ENCODE results near the gene GFER. TPM values are rescaled to one million over a fixed set of nuclear protein-coding genes. Genes with fewer than 3 reads are reported as not detected.

Gene GFER
- total RNA-seq, 1 experiment from 2014 or later = 58.5 TPM

DNA sequence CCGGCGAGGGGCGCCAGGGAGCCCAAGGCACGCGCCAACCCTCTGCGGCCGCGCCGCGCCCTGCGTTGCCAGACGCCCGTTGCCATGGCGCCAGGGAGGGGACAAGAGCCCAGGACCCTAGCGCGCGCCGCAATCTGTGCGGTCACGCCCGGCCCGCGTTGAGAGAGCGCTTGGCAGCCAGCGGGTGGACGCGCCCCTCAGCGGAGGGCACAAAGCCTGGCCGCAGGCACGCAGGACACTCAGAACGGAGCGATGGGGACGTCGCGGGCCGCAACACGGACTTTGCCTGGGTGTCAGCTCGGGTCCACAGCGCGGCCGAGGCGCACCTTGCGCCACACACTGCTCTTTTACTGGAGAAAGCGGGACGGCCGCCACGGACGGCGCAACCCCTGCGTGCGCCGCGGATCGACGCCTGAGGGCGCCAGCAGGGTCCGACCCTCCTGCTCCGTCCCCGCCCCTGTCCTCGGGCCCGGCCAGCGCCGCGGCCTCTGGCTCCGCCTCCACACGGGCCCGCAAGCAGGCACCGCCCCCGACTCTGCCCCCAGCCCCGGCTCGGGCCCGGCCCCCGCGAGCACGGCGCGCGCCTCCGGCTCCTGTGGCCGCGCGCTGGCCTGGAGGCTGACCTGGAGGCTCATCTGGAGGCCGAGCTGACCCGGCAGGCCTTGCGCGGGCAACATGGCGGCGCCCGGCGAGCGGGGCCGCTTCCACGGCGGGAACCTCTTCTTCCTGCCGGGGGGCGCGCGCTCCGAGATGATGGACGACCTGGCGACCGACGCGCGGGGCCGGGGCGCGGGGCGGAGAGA, at the start of gene GFER (continued):
- TF ChIP-seq, protein P1, sequence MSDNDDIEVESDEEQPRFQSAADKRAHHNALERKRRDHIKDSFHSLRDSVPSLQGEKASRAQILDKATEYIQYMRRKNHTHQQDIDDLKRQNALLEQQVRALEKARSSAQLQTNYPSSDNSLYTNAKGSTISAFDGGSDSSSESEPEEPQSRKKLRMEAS (CRISPR knock-in tag; IDR thresholded peaks at IDR 0.05) = peak; percentile 83
- TF ChIP-seq SOX15 (CRISPR knock-in tag; IDR thresholded peaks at IDR 0.05) = no peak
- TF ChIP-seq, protein P2, sequence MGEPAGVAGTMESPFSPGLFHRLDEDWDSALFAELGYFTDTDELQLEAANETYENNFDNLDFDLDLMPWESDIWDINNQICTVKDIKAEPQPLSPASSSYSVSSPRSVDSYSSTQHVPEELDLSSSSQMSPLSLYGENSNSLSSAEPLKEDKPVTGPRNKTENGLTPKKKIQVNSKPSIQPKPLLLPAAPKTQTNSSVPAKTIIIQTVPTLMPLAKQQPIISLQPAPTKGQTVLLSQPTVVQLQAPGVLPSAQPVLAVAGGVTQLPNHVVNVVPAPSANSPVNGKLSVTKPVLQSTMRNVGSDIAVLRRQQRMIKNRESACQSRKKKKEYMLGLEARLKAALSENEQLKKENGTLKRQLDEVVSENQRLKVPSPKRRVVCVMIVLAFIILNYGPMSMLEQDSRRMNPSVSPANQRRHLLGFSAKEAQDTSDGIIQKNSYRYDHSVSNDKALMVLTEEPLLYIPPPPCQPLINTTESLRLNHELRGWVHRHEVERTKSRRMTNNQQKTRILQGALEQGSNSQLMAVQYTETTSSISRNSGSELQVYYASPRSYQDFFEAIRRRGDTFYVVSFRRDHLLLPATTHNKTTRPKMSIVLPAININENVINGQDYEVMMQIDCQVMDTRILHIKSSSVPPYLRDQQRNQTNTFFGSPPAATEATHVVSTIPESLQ (CRISPR knock-in tag; IDR thresholded peaks at IDR 0.05) = no peak
- TF ChIP-seq ESRRA (CRISPR knock-in tag; IDR thresholded peaks at IDR 0.05; ENCODE audit: borderline replicate concordance) = peak; percentile 81; the same call in 1 of the 2 replicates
- peak; percentile 82 for TF ChIP-seq FOXK1 (CRISPR knock-in tag; IDR thresholded peaks at IDR 0.05)
- TF ChIP-seq, protein P3, sequence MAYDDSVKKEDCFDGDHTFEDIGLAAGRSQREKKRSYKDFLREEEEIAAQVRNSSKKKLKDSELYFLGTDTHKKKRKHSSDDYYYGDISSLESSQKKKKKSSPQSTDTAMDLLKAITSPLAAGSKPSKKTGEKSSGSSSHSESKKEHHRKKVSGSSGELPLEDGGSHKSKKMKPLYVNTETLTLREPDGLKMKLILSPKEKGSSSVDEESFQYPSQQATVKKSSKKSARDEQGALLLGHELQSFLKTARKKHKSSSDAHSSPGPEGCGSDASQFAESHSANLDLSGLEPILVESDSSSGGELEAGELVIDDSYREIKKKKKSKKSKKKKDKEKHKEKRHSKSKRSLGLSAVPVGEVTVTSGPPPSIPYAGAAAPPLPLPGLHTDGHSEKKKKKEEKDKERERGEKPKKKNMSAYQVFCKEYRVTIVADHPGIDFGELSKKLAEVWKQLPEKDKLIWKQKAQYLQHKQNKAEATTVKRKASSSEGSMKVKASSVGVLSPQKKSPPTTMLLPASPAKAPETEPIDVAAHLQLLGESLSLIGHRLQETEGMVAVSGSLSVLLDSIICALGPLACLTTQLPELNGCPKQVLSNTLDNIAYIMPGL (CRISPR knock-in tag; IDR thresholded peaks at IDR 0.05) = peak; percentile 72; the same call in 1 of the 2 replicates
- no peak for TF ChIP-seq GTF2I (CRISPR knock-in tag; conservative IDR thresholded peaks at IDR 0.05)
- TF ChIP-seq, protein P4, sequence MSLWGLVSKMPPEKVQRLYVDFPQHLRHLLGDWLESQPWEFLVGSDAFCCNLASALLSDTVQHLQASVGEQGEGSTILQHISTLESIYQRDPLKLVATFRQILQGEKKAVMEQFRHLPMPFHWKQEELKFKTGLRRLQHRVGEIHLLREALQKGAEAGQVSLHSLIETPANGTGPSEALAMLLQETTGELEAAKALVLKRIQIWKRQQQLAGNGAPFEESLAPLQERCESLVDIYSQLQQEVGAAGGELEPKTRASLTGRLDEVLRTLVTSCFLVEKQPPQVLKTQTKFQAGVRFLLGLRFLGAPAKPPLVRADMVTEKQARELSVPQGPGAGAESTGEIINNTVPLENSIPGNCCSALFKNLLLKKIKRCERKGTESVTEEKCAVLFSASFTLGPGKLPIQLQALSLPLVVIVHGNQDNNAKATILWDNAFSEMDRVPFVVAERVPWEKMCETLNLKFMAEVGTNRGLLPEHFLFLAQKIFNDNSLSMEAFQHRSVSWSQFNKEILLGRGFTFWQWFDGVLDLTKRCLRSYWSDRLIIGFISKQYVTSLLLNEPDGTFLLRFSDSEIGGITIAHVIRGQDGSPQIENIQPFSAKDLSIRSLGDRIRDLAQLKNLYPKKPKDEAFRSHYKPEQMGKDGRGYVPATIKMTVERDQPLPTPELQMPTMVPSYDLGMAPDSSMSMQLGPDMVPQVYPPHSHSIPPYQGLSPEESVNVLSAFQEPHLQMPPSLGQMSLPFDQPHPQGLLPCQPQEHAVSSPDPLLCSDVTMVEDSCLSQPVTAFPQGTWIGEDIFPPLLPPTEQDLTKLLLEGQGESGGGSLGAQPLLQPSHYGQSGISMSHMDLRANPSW (CRISPR knock-in tag; conservative IDR thresholded peaks at IDR 0.05; ENCODE audit: low read depth) = no peak
- no peak; the same call in 1 of the 2 replicates for TF ChIP-seq TCF7 (CRISPR knock-in tag; IDR thresholded peaks at IDR 0.05; ENCODE audit: low read depth)
- TF ChIP-seq ELF4 (CRISPR knock-in tag; IDR thresholded peaks at IDR 0.05; ENCODE audit: low read depth) = no peak
- TF ChIP-seq, protein P5, sequence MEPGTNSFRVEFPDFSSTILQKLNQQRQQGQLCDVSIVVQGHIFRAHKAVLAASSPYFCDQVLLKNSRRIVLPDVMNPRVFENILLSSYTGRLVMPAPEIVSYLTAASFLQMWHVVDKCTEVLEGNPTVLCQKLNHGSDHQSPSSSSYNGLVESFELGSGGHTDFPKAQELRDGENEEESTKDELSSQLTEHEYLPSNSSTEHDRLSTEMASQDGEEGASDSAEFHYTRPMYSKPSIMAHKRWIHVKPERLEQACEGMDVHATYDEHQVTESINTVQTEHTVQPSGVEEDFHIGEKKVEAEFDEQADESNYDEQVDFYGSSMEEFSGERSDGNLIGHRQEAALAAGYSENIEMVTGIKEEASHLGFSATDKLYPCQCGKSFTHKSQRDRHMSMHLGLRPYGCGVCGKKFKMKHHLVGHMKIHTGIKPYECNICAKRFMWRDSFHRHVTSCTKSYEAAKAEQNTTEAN (CRISPR knock-in tag; IDR thresholded peaks at IDR 0.05) = peak; percentile 70
- TF ChIP-seq, protein P6, sequence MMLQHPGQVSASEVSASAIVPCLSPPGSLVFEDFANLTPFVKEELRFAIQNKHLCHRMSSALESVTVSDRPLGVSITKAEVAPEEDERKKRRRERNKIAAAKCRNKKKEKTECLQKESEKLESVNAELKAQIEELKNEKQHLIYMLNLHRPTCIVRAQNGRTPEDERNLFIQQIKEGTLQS (CRISPR knock-in tag; conservative IDR thresholded peaks at IDR 0.05) = no peak
- TF ChIP-seq ZNF416 (CRISPR knock-in tag; IDR thresholded peaks at IDR 0.05) = peak; percentile 52; the same call in 1 of the 2 replicates
- TF ChIP-seq, protein P7, sequence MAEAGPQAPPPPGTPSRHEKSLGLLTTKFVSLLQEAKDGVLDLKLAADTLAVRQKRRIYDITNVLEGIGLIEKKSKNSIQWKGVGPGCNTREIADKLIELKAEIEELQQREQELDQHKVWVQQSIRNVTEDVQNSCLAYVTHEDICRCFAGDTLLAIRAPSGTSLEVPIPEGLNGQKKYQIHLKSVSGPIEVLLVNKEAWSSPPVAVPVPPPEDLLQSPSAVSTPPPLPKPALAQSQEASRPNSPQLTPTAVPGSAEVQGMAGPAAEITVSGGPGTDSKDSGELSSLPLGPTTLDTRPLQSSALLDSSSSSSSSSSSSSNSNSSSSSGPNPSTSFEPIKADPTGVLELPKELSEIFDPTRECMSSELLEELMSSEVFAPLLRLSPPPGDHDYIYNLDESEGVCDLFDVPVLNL (CRISPR knock-in tag; IDR thresholded peaks at IDR 0.05; ENCODE audit: borderline replicate concordance, low read depth) = peak; percentile 81
- TF ChIP-seq, protein P8, sequence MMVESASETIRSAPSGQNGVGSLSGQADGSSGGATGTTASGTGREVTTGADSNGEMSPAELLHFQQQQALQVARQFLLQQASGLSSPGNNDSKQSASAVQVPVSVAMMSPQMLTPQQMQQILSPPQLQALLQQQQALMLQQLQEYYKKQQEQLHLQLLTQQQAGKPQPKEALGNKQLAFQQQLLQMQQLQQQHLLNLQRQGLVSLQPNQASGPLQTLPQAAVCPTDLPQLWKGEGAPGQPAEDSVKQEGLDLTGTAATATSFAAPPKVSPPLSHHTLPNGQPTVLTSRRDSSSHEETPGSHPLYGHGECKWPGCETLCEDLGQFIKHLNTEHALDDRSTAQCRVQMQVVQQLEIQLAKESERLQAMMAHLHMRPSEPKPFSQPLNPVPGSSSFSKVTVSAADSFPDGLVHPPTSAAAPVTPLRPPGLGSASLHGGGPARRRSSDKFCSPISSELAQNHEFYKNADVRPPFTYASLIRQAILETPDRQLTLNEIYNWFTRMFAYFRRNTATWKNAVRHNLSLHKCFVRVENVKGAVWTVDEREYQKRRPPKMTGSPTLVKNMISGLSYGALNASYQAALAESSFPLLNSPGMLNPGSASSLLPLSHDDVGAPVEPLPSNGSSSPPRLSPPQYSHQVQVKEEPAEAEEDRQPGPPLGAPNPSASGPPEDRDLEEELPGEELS (CRISPR knock-in tag; IDR thresholded peaks at IDR 0.05) = peak; percentile 24; the same call in 1 of the 2 replicates
- TF ChIP-seq ZNF671 (CRISPR knock-in tag; IDR thresholded peaks at IDR 0.05) = no peak
- TF ChIP-seq ZNF423 (CRISPR knock-in tag; IDR thresholded peaks at IDR 0.05) = peak; percentile 11; the same call in 1 of the 2 replicates
- TF ChIP-seq ZNF396 (CRISPR knock-in tag; IDR thresholded peaks at IDR 0.05; ENCODE audit: borderline replicate concordance) = no peak
- TF ChIP-seq, protein P9, sequence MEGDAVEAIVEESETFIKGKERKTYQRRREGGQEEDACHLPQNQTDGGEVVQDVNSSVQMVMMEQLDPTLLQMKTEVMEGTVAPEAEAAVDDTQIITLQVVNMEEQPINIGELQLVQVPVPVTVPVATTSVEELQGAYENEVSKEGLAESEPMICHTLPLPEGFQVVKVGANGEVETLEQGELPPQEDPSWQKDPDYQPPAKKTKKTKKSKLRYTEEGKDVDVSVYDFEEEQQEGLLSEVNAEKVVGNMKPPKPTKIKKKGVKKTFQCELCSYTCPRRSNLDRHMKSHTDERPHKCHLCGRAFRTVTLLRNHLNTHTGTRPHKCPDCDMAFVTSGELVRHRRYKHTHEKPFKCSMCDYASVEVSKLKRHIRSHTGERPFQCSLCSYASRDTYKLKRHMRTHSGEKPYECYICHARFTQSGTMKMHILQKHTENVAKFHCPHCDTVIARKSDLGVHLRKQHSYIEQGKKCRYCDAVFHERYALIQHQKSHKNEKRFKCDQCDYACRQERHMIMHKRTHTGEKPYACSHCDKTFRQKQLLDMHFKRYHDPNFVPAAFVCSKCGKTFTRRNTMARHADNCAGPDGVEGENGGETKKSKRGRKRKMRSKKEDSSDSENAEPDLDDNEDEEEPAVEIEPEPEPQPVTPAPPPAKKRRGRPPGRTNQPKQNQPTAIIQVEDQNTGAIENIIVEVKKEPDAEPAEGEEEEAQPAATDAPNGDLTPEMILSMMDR (IDR thresholded peaks at IDR 0.05) = no peak
- TF ChIP-seq, protein P10, sequence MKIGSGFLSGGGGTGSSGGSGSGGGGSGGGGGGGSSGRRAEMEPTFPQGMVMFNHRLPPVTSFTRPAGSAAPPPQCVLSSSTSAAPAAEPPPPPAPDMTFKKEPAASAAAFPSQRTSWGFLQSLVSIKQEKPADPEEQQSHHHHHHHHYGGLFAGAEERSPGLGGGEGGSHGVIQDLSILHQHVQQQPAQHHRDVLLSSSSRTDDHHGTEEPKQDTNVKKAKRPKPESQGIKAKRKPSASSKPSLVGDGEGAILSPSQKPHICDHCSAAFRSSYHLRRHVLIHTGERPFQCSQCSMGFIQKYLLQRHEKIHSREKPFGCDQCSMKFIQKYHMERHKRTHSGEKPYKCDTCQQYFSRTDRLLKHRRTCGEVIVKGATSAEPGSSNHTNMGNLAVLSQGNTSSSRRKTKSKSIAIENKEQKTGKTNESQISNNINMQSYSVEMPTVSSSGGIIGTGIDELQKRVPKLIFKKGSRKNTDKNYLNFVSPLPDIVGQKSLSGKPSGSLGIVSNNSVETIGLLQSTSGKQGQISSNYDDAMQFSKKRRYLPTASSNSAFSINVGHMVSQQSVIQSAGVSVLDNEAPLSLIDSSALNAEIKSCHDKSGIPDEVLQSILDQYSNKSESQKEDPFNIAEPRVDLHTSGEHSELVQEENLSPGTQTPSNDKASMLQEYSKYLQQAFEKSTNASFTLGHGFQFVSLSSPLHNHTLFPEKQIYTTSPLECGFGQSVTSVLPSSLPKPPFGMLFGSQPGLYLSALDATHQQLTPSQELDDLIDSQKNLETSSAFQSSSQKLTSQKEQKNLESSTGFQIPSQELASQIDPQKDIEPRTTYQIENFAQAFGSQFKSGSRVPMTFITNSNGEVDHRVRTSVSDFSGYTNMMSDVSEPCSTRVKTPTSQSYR (CRISPR knock-in tag; IDR thresholded peaks at IDR 0.05) = no peak
